ENCODE results near the gene DCAF15. TPM values are rescaled to one million over a fixed set of nuclear protein-coding genes. Genes with fewer than 3 reads are reported as not detected.

DCAF15 gene
- total RNA-seq, 1 experiment from 2014 or later, result 15.1 TPM

Other genes with a start within 250 kb of the DCAF15 start
- gene MRI1, start 188.0 kb upstream of the DCAF15 start, total RNA-seq (2014; rRNA removed; shearing (Covaris generic); ENCODE audit: low replicate concordance), result 33.4 and 78.9 TPM in 2 replicates
- gene C19orf53, start 178.1 kb upstream of the DCAF15 start, total RNA-seq (2014; rRNA removed; shearing (Covaris generic); ENCODE audit: low replicate concordance), result 117 and 158 TPM in 2 replicates
- gene ZSWIM4, start 157.1 kb upstream of the DCAF15 start, total RNA-seq (2014; rRNA removed; shearing (Covaris generic); ENCODE audit: low replicate concordance), result 6.8 and 7.3 TPM in 2 replicates
- not detected in 2 replicates for gene NANOS3, start 75.4 kb upstream of the DCAF15 start, total RNA-seq (2014; rRNA removed; shearing (Covaris generic); ENCODE audit: low replicate concordance)
- 0.47 TPM in 1 of 2 replicates, not detected in the other for gene BRME1, start 46.4 kb upstream of the DCAF15 start, total RNA-seq (2014; rRNA removed; shearing (Covaris generic); ENCODE audit: low replicate concordance)
- 9.9 and 28.6 TPM in 2 replicates for gene CC2D1A, start 46.3 kb upstream of the DCAF15 start, total RNA-seq (2014; rRNA removed; shearing (Covaris generic); ENCODE audit: low replicate concordance)
- not detected in 2 replicates for gene PODNL1, start 14.1 kb upstream of the DCAF15 start, total RNA-seq (2014; rRNA removed; shearing (Covaris generic); ENCODE audit: low replicate concordance)
- 1.2 and 2.3 TPM in 2 replicates for gene RFX1, start 53.8 kb downstream of the DCAF15 start, total RNA-seq (2014; rRNA removed; shearing (Covaris generic); ENCODE audit: low replicate concordance)
- gene RLN3, start 75.6 kb downstream of the DCAF15 start, total RNA-seq (2014; rRNA removed; shearing (Covaris generic); ENCODE audit: low replicate concordance), result not detected in 2 replicates
- gene IL27RA, start 79.3 kb downstream of the DCAF15 start, total RNA-seq (2014; rRNA removed; shearing (Covaris generic); ENCODE audit: low replicate concordance), result 0.67 and 1.9 TPM in 2 replicates
- gene PALM3, start 109.6 kb downstream of the DCAF15 start, total RNA-seq (2014; rRNA removed; shearing (Covaris generic); ENCODE audit: low replicate concordance), result not detected in 2 replicates
- 0.71 and 4.2 TPM in 2 replicates for gene MISP3, start 120.3 kb downstream of the DCAF15 start, total RNA-seq (2014; rRNA removed; shearing (Covaris generic); ENCODE audit: low replicate concordance)
- 0.37 and 2.8 TPM in 2 replicates for gene C19orf67, start 133.3 kb downstream of the DCAF15 start, total RNA-seq (2014; rRNA removed; shearing (Covaris generic); ENCODE audit: low replicate concordance)
- gene SAMD1, start 138.2 kb downstream of the DCAF15 start, total RNA-seq (2014; rRNA removed; shearing (Covaris generic); ENCODE audit: low replicate concordance), result 31.8 and 81.5 TPM in 2 replicates
- 24.0 and 26.5 TPM in 2 replicates for gene PRKACA, start 165.3 kb downstream of the DCAF15 start, total RNA-seq (2014; rRNA removed; shearing (Covaris generic); ENCODE audit: low replicate concordance)
- gene ASF1B, start 184.1 kb downstream of the DCAF15 start, total RNA-seq (2014; rRNA removed; shearing (Covaris generic); ENCODE audit: low replicate concordance), result 27.1 and 34.9 TPM in 2 replicates